Gastrocnemius medialis (tissue), 4 donors: ENCODE measurements around the gene EXOC3L2.

Experiments used
- POLR2A ChIP-seq, 2 donors: fragments of 450-650 bp; IDR thresholded peaks; one replicate each; pipeline ENCODE4 v1.6.1; 2017; ENCODE audit warnings: antibody characterized with exemption in 2 of 2, mild to moderate bottlenecking in 2 of 2, moderate library complexity in 2 of 2
- TF ChIP-seq, protein P1 (sequence below), 5 experiments: fragments of 450-650 bp in 3 of 5; fragments of 200-600 bp in 2 of 5; sonication (generic) in 2 of 5; IDR thresholded peaks in 4 of 5; conservative IDR thresholded peaks in 1 of 5; 1 replicate in 4 of 5; 2 replicates in 1 of 5; pipeline ENCODE4 v1.5.1; 2016 to 2019; ENCODE audit warnings: antibody characterized with exemption in 5 of 5, mild to moderate bottlenecking in 3 of 5, moderate library complexity in 3 of 5

DNA sequence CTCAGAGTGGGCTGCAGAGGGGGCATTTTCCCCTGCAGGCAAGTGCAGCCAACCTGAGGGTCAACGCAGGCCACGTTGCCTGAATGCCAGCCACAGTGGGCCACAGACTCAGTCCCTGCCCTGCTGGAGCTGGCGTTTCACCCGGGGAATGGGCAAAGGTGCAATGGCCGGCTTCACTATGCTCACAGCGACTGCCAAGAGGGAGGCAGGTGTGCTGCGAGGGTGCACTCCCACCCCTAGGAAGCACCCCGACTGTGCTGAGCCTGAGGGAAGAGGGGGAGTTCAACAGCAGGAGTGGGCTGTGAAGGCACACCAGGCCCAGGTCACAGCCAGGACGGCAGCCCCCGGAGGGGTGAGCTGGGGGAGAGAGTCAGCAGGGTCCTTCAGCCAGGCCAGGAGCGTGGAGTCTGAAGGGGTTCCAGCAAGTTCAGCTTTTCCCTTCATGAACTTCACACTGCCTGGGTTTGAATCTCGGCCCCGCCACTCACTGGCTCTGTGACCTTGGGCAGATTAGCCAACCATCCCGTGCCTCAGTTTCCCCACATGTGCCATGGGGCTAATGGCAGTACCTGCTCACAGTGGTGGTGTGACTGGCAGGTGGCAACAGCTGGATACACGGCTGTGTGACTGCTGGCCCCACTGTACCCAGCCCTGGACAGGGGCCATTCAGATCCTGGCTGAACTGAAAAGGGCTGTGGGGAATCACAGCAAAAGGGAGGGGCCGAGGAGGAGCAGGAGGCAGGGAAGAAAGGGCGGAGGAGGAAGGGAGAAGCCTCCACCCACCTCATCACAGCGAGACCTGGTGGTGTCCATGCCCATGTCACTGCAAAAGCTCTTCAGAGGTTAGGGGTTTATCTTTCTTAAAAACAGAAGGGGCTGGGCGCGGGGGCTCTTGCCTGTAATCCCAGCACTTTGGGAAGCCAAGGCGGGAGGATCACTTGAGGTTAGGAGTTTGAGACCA is 74.8 kb downstream of the EXOC3L2 start:
- TF ChIP-seq, protein P1, sequence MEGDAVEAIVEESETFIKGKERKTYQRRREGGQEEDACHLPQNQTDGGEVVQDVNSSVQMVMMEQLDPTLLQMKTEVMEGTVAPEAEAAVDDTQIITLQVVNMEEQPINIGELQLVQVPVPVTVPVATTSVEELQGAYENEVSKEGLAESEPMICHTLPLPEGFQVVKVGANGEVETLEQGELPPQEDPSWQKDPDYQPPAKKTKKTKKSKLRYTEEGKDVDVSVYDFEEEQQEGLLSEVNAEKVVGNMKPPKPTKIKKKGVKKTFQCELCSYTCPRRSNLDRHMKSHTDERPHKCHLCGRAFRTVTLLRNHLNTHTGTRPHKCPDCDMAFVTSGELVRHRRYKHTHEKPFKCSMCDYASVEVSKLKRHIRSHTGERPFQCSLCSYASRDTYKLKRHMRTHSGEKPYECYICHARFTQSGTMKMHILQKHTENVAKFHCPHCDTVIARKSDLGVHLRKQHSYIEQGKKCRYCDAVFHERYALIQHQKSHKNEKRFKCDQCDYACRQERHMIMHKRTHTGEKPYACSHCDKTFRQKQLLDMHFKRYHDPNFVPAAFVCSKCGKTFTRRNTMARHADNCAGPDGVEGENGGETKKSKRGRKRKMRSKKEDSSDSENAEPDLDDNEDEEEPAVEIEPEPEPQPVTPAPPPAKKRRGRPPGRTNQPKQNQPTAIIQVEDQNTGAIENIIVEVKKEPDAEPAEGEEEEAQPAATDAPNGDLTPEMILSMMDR (IDR thresholded peaks at IDR 0.05 in 4 of 5, conservative IDR thresholded peaks at IDR 0.05 in 1 of 5), result no peak
- no peak for TF ChIP-seq POLR2A (IDR thresholded peaks at IDR 0.05)
